HL-60 (cell line): ENCODE results near the gene CHCHD3.

Experiments
- DNase-seq, 2 experiments: peaks; one replicate each; pipeline ENCODE4 v3.0.0-alpha.2; 2010 to 2020; ENCODE audit warnings: low read depth in 1 of 2, low spot score in 1 of 2
- H3K27ac ChIP-seq: fragments of 250-450 bp; sonication (Bioruptor Pico); replicated peaks from 2 replicates; pipeline ENCODE4 v1.5.1; 2020; ENCODE audit warnings: mild to moderate bottlenecking, moderate library complexity
- H3K27me3 ChIP-seq: fragments of 250-450 bp; sonication (Bioruptor Pico); 2 replicates; pipeline ENCODE4 v1.5.1; 2021; ENCODE audit warnings: mild to moderate bottlenecking, moderate library complexity; ENCODE audit not compliant: insufficient read depth, poor library complexity, severe bottlenecking
- H3K4me3 ChIP-seq: replicated peaks from 2 replicates; pipeline ENCODE4 v1.5.1; 2011; ENCODE audit warnings: mild to moderate bottlenecking, control low read depth, low read length; ENCODE audit not compliant: insufficient read depth
- CTCF ChIP-seq: IDR thresholded peaks from one replicate; pipeline ENCODE4 v1.5.1; 2011; ENCODE audit warnings: low read length, control low read depth, inconsistent platforms; ENCODE audit not compliant: insufficient read depth
- GABPA ChIP-seq: IDR thresholded peaks from 2 replicates; pipeline ENCODE4 v1.6.1; 2012; ENCODE audit warnings: low read depth
- POLR2AphosphoS5 ChIP-seq: IDR thresholded peaks from 2 replicates; pipeline ENCODE4 v1.6.1; 2012; ENCODE audit warnings: low read depth
- REST ChIP-seq: IDR thresholded peaks from 2 replicates; pipeline ENCODE4 v1.6.1; 2012; ENCODE audit warnings: low read depth; ENCODE audit not compliant: insufficient replicate concordance
- SPI1 ChIP-seq: IDR thresholded peaks from 2 replicates; pipeline ENCODE4 v1.6.1; 2012; ENCODE audit warnings: low read depth, mild to moderate bottlenecking, borderline replicate concordance

CHCHD3 gene

GRCh38 chr7:132759482-132760243, 322.2 kb downstream of the CHCHD3 start:
- no peak for DNase-seq
- TF ChIP-seq POLR2AphosphoS5 (no peak), REST (no peak), GABPA (no peak), CTCF (no peak), SPI1 (no peak)
- Histone ChIP-seq H3K27ac (no peak overlapping the region), H3K4me3 (no peak overlapping the region), H3K27me3 (no peaks in the 10 kb centered on the region)

GRCh38 chr7:132758986-132759385, 322.9 kb downstream of the CHCHD3 start:
- no peak overlapping the region for H3K4me3 ChIP-seq
- DNase-seq, result peak in 1 of 2 experiments; percentile 21
- no peak overlapping the region for H3K27ac ChIP-seq
- TF ChIP-seq REST (no peak), GABPA (no peak)
- H3K27me3 ChIP-seq, result no peaks in the 10 kb centered on the region

GRCh38 chr7:132757783-132758182, 324.1 kb downstream of the CHCHD3 start:
- no peak for DNase-seq
- TF ChIP-seq SPI1, result no peak
- no peak for TF ChIP-seq POLR2AphosphoS5
- TF ChIP-seq REST, result no peak
- no peak for TF ChIP-seq CTCF
- no peak for TF ChIP-seq GABPA
- no peaks in the 10 kb centered on the region for H3K27me3 ChIP-seq

More at GRCh38 chr7:132757783-132758182, 324.1 kb downstream of the CHCHD3 start:
- Histone ChIP-seq H3K27ac (no peak overlapping the region), H3K4me3 (no peak overlapping the region)
